Ovary (tissue), 3 donors: ENCODE data around the gene ZNF284.

Source experiments
- CTCF ChIP-seq, 3 donors: fragments of 450-650 bp in 2 of 3; fragments of 200-600 bp in 1 of 3; IDR thresholded peaks; one replicate each; pipeline versions ENCODE4 v1.5.1 to v1.8.0; 2016 to 2022; ENCODE audit warnings: antibody characterized with exemption in 3 of 3, mild to moderate bottlenecking in 1 of 3
- EP300 ChIP-seq: sonication (generic); formaldehyde crosslinking; IDR thresholded peaks from one replicate; pipeline ENCODE4 v1.6.1; 2017; ENCODE audit warnings: antibody characterized with exemption
- POLR2A ChIP-seq: fragments of 450-650 bp; IDR thresholded peaks from one replicate; pipeline ENCODE4 v1.6.1; 2017; ENCODE audit warnings: antibody characterized with exemption, mild to moderate bottlenecking, moderate library complexity
- donor health status: DM: no; HTN: no; CAD: no.

- no peak for TF ChIP-seq CTCF (IDR thresholded peaks at IDR 0.05)
- no peak for TF ChIP-seq POLR2A
- TF ChIP-seq EP300: no peak
These were observed at the start of gene ZNF284 for GRCh38 chr19:44071824-44072542.
